ENCODE data around the gene CAMK2B. TPM values are rescaled to one million over a fixed set of nuclear protein-coding genes. Genes with fewer than 3 reads are reported as not detected.

CAMK2B gene
- total and polyA plus RNA-seq, 2 experiments from 2014 or later: not detected

- ATAC-seq (peak; percentile 53), DNase-seq (ENCODE audit: low spot score) (peak; percentile 38)
- Histone ChIP-seq H3F3A (replicated peaks; ENCODE audit: low read depth) (no peaks in the 10 kb centered on the region), H3K79me2 (replicated peaks; ENCODE audit: insufficient read depth) (no peaks in the 10 kb centered on the region), H3K4me1 (ENCODE audit: insufficient read depth) (no peaks in the 10 kb centered on the region), H3K36me3 (ENCODE audit: insufficient read depth) (no peaks in the 10 kb centered on the region), H3K27ac (ENCODE audit: low read depth) (no peak overlapping the region), H3K27me3 (ENCODE audit: insufficient read depth) (peaks cover 7% of the 10 kb centered on the region; the same call in 1 of the 2 replicates), H2AFZ (no peak overlapping the region), H3K4me2 (no peak overlapping the region), H3K4me3 (no peak overlapping the region), H3K9me2 (ENCODE audit: insufficient read depth) (no peaks in the 10 kb centered on the region; the same call in 1 of the 2 replicates), H4K20me1 (replicated peaks; ENCODE audit: insufficient read depth) (no peaks in the 10 kb centered on the region)
- H3K27ac Mint-ChIP-seq: no peak overlapping the region; the same call in 1 of the 2 replicates
- TF ChIP-seq EZH2 (IDR thresholded peaks at IDR 0.05; ENCODE audit: low read depth, unreplicated experiment) (no peak), REST (IDR thresholded peaks at IDR 0.05; ENCODE audit: unreplicated experiment) (no peak), ZNF462 (CRISPR knock-in tag; IDR thresholded peaks at IDR 0.05) (no peak), POLR2AphosphoS5 (IDR thresholded peaks at IDR 0.05; ENCODE audit: low read depth) (no peak), ETS1 (IDR thresholded peaks at IDR 0.05) (no peak), JUNB (IDR thresholded peaks at IDR 0.05; ENCODE audit: unreplicated experiment) (no peak), EZH2phosphoT487 (IDR thresholded peaks at IDR 0.05; ENCODE audit: unreplicated experiment) (no peak), ZNF114 (CRISPR knock-in tag; IDR thresholded peaks at IDR 0.05) (no peak), CREB1 (CRISPR knock-in tag; IDR thresholded peaks at IDR 0.05; ENCODE audit: low read depth) (no peak)
- H3K36me3 Mint-ChIP-seq (ENCODE audit: low read depth): no peaks in the 10 kb centered on the region; the same call in 2 of the 3 replicates
- peaks cover 12% of the 10 kb centered on the region for H3K4me1 Mint-ChIP-seq
- H3K9me3 Mint-ChIP-seq: no peaks in the 10 kb centered on the region
- H3K4me3 Mint-ChIP-seq: no peak overlapping the region
- H3K27me3 Mint-ChIP-seq (ENCODE audit: insufficient read depth, low read depth, poor library complexity): peaks cover 8% of the 10 kb centered on the region
These were observed 132.2 kb downstream of the CAMK2B start for GRCh38 chr7:44193011-44193802.

All from GM23338 (cell line).